HEK293 (cell line): ENCODE results near the gene CACHD1.

ENCODE experiments used
- CTCF ChIA-PET: fragments of 350-600 bp; formaldehyde crosslinking; extraction: SDS; loops from one replicate; lab custom pipeline; 2021; ENCODE audit warnings: antibody characterized with exemption; lab: Yijun Ruan, JAX
- POLR2A ChIA-PET: fragments of 300-600 bp; formaldehyde crosslinking; extraction: SDS; loops from one replicate; lab custom pipeline; 2020; ENCODE audit warnings: antibody characterized with exemption, inconsistent platforms; lab: Yijun Ruan, JAX
- H3K27ac ChIP-seq: fragments of 200-500 bp; sonication (Bioruptor generic); 2 replicates; pipeline ENCODE4 v1.5.1; 2014; ENCODE audit warnings: low read depth, low read length, control low read depth, inconsistent platforms; ENCODE audit errors: extremely low read depth
- H3K36me3 ChIP-seq, 2 experiments: fragments of 200-500 bp in 1 of 2; sonication (Bioruptor generic) in 1 of 2; 1 replicate in 1 of 2; 2 replicates in 1 of 2; pipeline ENCODE4 v1.5.1; 2014 to 2017; ENCODE audit warnings: inconsistent platforms in 2 of 2, low read length in 2 of 2; ENCODE audit not compliant: control insufficient read depth in 2 of 2, insufficient read depth in 1 of 2
- H3K4me1 ChIP-seq: fragments of 200-500 bp; sonication (Bioruptor generic); 2 replicates; pipeline ENCODE4 v1.5.1; 2014; ENCODE audit warnings: mild to moderate bottlenecking, low read length, inconsistent platforms; ENCODE audit not compliant: control insufficient read depth, insufficient read depth
- H3K4me3 ChIP-seq: 2 replicates; pipeline ENCODE4 v1.5.1; 2011; ENCODE audit warnings: low read depth, mild to moderate bottlenecking, control low read depth, low read length, moderate library complexity
- H3K9me3 ChIP-seq: fragments of 200-500 bp; sonication (Bioruptor generic); 2 replicates; pipeline ENCODE4 v1.5.1; 2014; ENCODE audit warnings: low read depth, low read length, inconsistent platforms; ENCODE audit not compliant: control insufficient read depth, insufficient read depth
- GFI1B ChIP-seq: fragments of 450-650 bp; formaldehyde crosslinking; IDR thresholded peaks from 2 replicates; pipeline ENCODE4 v1.5.1; 2016; ENCODE audit warnings: missing biosample characterization, missing genetic modification characterization
- KLF9 ChIP-seq: fragments of 450-650 bp; formaldehyde crosslinking; IDR thresholded peaks from 2 replicates; pipeline ENCODE4 v1.5.1; 2016; ENCODE audit warnings: missing biosample characterization, missing genetic modification characterization, low read depth
- SCRT1 ChIP-seq: fragments of 450-650 bp; formaldehyde crosslinking; IDR thresholded peaks from 2 replicates; pipeline ENCODE4 v1.5.1; 2016; ENCODE audit warnings: missing biosample characterization, missing genetic modification characterization, borderline replicate concordance
- SP7 ChIP-seq: fragments of 450-650 bp; formaldehyde crosslinking; IDR thresholded peaks from 2 replicates; pipeline ENCODE4 v1.5.1; 2016; ENCODE audit warnings: missing biosample characterization, missing genetic modification characterization
- WT1 ChIP-seq: fragments of 450-650 bp; formaldehyde crosslinking; IDR thresholded peaks from 2 replicates; pipeline ENCODE4 v1.5.1; 2016; ENCODE audit warnings: missing biosample characterization, missing genetic modification characterization
- ZBTB48 ChIP-seq: fragments of 450-650 bp; formaldehyde crosslinking; IDR thresholded peaks from 2 replicates; pipeline ENCODE4 v1.5.1; 2016; ENCODE audit warnings: missing biosample characterization, missing genetic modification characterization
- ZFP41 ChIP-seq: fragments of 450-650 bp; formaldehyde crosslinking; IDR thresholded peaks from 2 replicates; pipeline ENCODE4 v1.5.1; 2016; ENCODE audit warnings: missing biosample characterization, missing genetic modification characterization, borderline replicate concordance
- ZNF133 ChIP-seq: fragments of 450-650 bp; formaldehyde crosslinking; IDR thresholded peaks from 2 replicates; pipeline ENCODE4 v1.5.1; 2016; ENCODE audit warnings: missing biosample characterization, missing genetic modification characterization
- ZNF146 ChIP-seq: fragments of 450-650 bp; formaldehyde crosslinking; IDR thresholded peaks from 2 replicates; pipeline ENCODE4 v1.5.1; 2016; ENCODE audit warnings: missing biosample characterization, missing genetic modification characterization
- ZNF211 ChIP-seq: fragments of 450-650 bp; formaldehyde crosslinking; IDR thresholded peaks from 2 replicates; pipeline ENCODE4 v1.5.1; 2016; ENCODE audit warnings: low read depth, missing biosample characterization, missing genetic modification characterization
- ZNF223 ChIP-seq: fragments of 450-650 bp; formaldehyde crosslinking; IDR thresholded peaks from 2 replicates; pipeline ENCODE4 v1.5.1; 2016; ENCODE audit warnings: missing biosample characterization, missing genetic modification characterization
- ZNF311 ChIP-seq: fragments of 450-650 bp; formaldehyde crosslinking; IDR thresholded peaks from 2 replicates; pipeline ENCODE4 v1.5.1; 2017; ENCODE audit warnings: missing biosample characterization, missing genetic modification characterization, borderline replicate concordance
- ZNF404 ChIP-seq: fragments of 450-650 bp; formaldehyde crosslinking; IDR thresholded peaks from 2 replicates; pipeline ENCODE4 v1.5.1; 2017; ENCODE audit warnings: missing biosample characterization, missing genetic modification characterization
- ZNF48 ChIP-seq: fragments of 450-650 bp; formaldehyde crosslinking; IDR thresholded peaks from 2 replicates; pipeline ENCODE4 v1.5.1; 2016; ENCODE audit warnings: missing biosample characterization, missing genetic modification characterization
- ZNF549 ChIP-seq: fragments of 450-650 bp; IDR thresholded peaks from 2 replicates; pipeline ENCODE4 v1.5.1; 2018; ENCODE audit warnings: missing biosample characterization, missing genetic modification characterization, mild to moderate bottlenecking, inconsistent platforms, moderate library complexity
- ZNF571 ChIP-seq: fragments of 450-650 bp; formaldehyde crosslinking; IDR thresholded peaks from 2 replicates; pipeline ENCODE4 v1.5.0; 2017; ENCODE audit warnings: missing biosample characterization, missing genetic modification characterization
- ZNF658 ChIP-seq: fragments of 450-650 bp; formaldehyde crosslinking; IDR thresholded peaks from 2 replicates; pipeline ENCODE4; 2016; ENCODE audit warnings: missing biosample characterization, missing genetic modification characterization
- ZNF776 ChIP-seq: fragments of 450-650 bp; formaldehyde crosslinking; IDR thresholded peaks from 2 replicates; pipeline ENCODE4 v1.5.0; 2017; ENCODE audit warnings: missing biosample characterization, missing genetic modification characterization, borderline replicate concordance
- ZNF785 ChIP-seq: fragments of 450-650 bp; formaldehyde crosslinking; IDR thresholded peaks from 2 replicates; pipeline ENCODE4 v1.5.1; 2016; ENCODE audit warnings: missing biosample characterization, missing genetic modification characterization
- ZXDB ChIP-seq: fragments of 450-650 bp; formaldehyde crosslinking; IDR thresholded peaks from 2 replicates; pipeline ENCODE4 v1.5.1; 2016; ENCODE audit warnings: missing biosample characterization, missing genetic modification characterization
- TF ChIP-seq, protein P1 (sequence below): fragments of 450-650 bp; formaldehyde crosslinking; IDR thresholded peaks from 2 replicates; pipeline ENCODE4 v1.5.1; 2017; ENCODE audit warnings: missing biosample characterization, missing genetic modification characterization
- TF ChIP-seq, protein P2 (sequence below): fragments of 450-650 bp; formaldehyde crosslinking; IDR thresholded peaks from 2 replicates; pipeline ENCODE4 v1.5.1; 2016; ENCODE audit warnings: missing biosample characterization, missing genetic modification characterization
- TF ChIP-seq, protein P3 (sequence below): fragments of 450-650 bp; formaldehyde crosslinking; IDR thresholded peaks from 2 replicates; pipeline ENCODE4 v1.5.1; 2017; ENCODE audit warnings: missing biosample characterization, missing genetic modification characterization
- TF ChIP-seq, protein P4 (sequence below): fragments of 450-650 bp; formaldehyde crosslinking; IDR thresholded peaks from 2 replicates; pipeline ENCODE4 v1.5.1; 2016; ENCODE audit warnings: missing biosample characterization, missing genetic modification characterization
- TF ChIP-seq, protein P5 (sequence below): fragments of 450-650 bp; formaldehyde crosslinking; IDR thresholded peaks from 2 replicates; pipeline ENCODE4 v1.5.1; 2016; ENCODE audit warnings: missing biosample characterization, missing genetic modification characterization

Gene CACHD1

DNA sequence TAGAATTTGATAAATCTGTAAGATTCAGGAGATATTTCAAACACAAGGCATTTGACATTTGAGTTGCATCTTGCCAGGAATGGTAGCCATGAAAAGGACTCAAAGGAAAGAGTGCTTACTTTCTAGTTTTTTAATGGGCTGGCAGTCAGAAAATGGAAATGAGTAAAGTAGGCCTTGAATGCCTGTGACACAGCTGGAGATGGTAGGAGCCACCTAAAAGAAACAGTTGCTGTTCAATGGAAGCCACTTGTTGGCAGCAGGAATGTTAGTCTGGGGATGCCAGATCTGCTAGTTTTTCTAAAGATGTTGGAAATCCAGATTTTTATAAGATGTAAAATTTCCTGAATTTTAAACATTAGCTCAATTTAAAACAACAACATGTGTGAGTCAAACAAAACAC lies 43.6 kb downstream of the CACHD1 start (continued):
- TF ChIP-seq, protein P1, sequence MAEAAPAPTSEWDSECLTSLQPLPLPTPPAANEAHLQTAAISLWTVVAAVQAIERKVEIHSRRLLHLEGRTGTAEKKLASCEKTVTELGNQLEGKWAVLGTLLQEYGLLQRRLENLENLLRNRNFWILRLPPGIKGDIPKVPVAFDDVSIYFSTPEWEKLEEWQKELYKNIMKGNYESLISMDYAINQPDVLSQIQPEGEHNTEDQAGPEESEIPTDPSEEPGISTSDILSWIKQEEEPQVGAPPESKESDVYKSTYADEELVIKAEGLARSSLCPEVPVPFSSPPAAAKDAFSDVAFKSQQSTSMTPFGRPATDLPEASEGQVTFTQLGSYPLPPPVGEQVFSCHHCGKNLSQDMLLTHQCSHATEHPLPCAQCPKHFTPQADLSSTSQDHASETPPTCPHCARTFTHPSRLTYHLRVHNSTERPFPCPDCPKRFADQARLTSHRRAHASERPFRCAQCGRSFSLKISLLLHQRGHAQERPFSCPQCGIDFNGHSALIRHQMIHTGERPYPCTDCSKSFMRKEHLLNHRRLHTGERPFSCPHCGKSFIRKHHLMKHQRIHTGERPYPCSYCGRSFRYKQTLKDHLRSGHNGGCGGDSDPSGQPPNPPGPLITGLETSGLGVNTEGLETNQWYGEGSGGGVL: no peak
- no peak for TF ChIP-seq GFI1B (tag by site-specific recombination)
- TF ChIP-seq, protein P2, sequence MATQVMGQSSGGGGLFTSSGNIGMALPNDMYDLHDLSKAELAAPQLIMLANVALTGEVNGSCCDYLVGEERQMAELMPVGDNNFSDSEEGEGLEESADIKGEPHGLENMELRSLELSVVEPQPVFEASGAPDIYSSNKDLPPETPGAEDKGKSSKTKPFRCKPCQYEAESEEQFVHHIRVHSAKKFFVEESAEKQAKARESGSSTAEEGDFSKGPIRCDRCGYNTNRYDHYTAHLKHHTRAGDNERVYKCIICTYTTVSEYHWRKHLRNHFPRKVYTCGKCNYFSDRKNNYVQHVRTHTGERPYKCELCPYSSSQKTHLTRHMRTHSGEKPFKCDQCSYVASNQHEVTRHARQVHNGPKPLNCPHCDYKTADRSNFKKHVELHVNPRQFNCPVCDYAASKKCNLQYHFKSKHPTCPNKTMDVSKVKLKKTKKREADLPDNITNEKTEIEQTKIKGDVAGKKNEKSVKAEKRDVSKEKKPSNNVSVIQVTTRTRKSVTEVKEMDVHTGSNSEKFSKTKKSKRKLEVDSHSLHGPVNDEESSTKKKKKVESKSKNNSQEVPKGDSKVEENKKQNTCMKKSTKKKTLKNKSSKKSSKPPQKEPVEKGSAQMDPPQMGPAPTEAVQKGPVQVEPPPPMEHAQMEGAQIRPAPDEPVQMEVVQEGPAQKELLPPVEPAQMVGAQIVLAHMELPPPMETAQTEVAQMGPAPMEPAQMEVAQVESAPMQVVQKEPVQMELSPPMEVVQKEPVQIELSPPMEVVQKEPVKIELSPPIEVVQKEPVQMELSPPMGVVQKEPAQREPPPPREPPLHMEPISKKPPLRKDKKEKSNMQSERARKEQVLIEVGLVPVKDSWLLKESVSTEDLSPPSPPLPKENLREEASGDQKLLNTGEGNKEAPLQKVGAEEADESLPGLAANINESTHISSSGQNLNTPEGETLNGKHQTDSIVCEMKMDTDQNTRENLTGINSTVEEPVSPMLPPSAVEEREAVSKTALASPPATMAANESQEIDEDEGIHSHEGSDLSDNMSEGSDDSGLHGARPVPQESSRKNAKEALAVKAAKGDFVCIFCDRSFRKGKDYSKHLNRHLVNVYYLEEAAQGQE: no peak
- TF ChIP-seq, protein P3, sequence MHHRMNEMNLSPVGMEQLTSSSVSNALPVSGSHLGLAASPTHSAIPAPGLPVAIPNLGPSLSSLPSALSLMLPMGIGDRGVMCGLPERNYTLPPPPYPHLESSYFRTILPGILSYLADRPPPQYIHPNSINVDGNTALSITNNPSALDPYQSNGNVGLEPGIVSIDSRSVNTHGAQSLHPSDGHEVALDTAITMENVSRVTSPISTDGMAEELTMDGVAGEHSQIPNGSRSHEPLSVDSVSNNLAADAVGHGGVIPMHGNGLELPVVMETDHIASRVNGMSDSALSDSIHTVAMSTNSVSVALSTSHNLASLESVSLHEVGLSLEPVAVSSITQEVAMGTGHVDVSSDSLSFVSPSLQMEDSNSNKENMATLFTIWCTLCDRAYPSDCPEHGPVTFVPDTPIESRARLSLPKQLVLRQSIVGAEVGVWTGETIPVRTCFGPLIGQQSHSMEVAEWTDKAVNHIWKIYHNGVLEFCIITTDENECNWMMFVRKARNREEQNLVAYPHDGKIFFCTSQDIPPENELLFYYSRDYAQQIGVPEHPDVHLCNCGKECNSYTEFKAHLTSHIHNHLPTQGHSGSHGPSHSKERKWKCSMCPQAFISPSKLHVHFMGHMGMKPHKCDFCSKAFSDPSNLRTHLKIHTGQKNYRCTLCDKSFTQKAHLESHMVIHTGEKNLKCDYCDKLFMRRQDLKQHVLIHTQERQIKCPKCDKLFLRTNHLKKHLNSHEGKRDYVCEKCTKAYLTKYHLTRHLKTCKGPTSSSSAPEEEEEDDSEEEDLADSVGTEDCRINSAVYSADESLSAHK (tag by site-specific recombination): peak; percentile 87
- TF ChIP-seq SCRT1 (tag by site-specific recombination): 0 out of 2 replicates have a peak, but pooled peaks have one; percentile 44
- no peak for TF ChIP-seq ZNF658 (tag by site-specific recombination)
- TF ChIP-seq KLF9 (tag by site-specific recombination): no peak

DNA sequence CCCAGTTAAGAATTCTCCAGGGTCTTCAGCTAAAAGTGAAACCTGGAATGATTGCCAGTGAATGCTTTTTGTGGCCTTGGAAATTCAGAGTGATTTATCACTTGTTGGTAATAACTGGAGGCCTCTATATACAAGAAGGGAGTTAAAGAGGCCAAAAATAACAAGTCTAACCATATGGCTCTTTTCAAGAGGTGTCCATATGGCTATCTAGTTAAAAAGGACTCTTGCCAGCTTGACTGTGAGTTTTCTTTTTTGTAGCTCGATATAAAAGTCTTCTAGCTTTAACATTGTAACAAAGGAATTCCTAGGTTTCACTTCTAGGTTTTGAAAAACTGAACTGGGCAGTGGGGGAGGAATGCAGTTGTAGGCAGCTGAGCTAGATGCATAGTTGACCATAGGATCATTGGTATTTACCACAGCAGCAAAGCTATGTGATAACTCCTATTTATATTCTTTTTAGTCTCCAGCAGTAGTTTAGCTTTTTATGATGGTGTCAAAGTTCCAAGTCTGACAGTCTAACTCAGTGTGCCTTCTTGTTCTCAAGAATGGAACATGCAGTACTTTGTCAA lies 44.4 kb downstream of the CACHD1 start:
- Histone ChIP-seq H3K36me3 (no peaks in the 10 kb centered on the region), H3K27ac (peak overlapping the region; percentile 80), H3K4me1 (peaks cover 37% of the 10 kb centered on the region), H3K9me3 (no peaks in the 10 kb centered on the region), H3K4me3 (no peak overlapping the region)
- CTCF ChIA-PET: interaction anchor here (0.6 to 1.6 kb wide), 3 partner anchors 21 to 161 kb away, joined by 3 to 5 read pairs (median 3); no protein-coding TSS in a partner anchor
- POLR2A ChIA-PET: interaction anchor here (0.6 kb wide), 1 partner anchor 27 kb away, joined by 3 read pairs; no protein-coding TSS in a partner anchor
- TF ChIP-seq ZNF549 (tag by site-specific recombination): no peak
- TF ChIP-seq ZNF146 (tag by site-specific recombination): no peak
- TF ChIP-seq ZXDB (tag by site-specific recombination): peak; percentile 89
- TF ChIP-seq, protein P4, sequence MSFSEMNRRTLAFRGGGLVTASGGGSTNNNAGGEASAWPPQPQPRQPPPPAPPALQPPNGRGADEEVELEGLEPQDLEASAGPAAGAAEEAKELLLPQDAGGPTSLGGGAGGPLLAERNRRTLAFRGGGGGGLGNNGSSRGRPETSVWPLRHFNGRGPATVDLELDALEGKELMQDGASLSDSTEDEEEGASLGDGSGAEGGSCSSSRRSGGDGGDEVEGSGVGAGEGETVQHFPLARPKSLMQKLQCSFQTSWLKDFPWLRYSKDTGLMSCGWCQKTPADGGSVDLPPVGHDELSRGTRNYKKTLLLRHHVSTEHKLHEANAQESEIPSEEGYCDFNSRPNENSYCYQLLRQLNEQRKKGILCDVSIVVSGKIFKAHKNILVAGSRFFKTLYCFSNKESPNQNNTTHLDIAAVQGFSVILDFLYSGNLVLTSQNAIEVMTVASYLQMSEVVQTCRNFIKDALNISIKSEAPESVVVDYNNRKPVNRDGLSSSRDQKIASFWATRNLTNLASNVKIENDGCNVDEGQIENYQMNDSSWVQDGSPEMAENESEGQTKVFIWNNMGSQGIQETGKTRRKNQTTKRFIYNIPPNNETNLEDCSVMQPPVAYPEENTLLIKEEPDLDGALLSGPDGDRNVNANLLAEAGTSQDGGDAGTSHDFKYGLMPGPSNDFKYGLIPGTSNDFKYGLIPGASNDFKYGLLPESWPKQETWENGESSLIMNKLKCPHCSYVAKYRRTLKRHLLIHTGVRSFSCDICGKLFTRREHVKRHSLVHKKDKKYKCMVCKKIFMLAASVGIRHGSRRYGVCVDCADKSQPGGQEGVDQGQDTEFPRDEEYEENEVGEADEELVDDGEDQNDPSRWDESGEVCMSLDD (tag by site-specific recombination): no peak
- TF ChIP-seq WT1 (tag by site-specific recombination): peak; percentile 93
- no peak for TF ChIP-seq ZNF776
- TF ChIP-seq ZNF404 (tag by site-specific recombination): no peak
- TF ChIP-seq ZNF311: no peak
- no peak for TF ChIP-seq ZNF571 (tag by site-specific recombination)
- TF ChIP-seq ZNF48 (tag by site-specific recombination): no peak
- TF ChIP-seq ZNF133 (tag by site-specific recombination): no peak
- TF ChIP-seq SP7 (tag by site-specific recombination): peak; percentile 86
- no peak for TF ChIP-seq ZNF211
- TF ChIP-seq ZFP41 (tag by site-specific recombination): no peak
- no peak for TF ChIP-seq ZNF223 (tag by site-specific recombination)
- TF ChIP-seq ZNF785 (tag by site-specific recombination): no peak
- TF ChIP-seq, protein P5, sequence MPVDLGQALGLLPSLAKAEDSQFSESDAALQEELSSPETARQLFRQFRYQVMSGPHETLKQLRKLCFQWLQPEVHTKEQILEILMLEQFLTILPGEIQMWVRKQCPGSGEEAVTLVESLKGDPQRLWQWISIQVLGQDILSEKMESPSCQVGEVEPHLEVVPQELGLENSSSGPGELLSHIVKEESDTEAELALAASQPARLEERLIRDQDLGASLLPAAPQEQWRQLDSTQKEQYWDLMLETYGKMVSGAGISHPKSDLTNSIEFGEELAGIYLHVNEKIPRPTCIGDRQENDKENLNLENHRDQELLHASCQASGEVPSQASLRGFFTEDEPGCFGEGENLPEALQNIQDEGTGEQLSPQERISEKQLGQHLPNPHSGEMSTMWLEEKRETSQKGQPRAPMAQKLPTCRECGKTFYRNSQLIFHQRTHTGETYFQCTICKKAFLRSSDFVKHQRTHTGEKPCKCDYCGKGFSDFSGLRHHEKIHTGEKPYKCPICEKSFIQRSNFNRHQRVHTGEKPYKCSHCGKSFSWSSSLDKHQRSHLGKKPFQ (tag by site-specific recombination): peak; percentile 72
- no peak for TF ChIP-seq ZBTB48 (tag by site-specific recombination)
